Measurements from ENCODE around the gene DSN1. TPM values are rescaled to one million over a fixed set of nuclear protein-coding genes. Genes with fewer than 3 reads are reported as not detected.
"Not testable (repeated sequence)": the region's sequence is repeated elsewhere in the genome, so short reads cannot be mapped to it uniquely, and the experiment has no call there.

Gene DSN1
- total RNA-seq, 2 donors from 2014 or later: 1.8 to 5.6 TPM

GRCh38 chr20:36805396-36805795 lies 31.8 kb upstream of the DSN1 start:
- ATAC-seq: no peak
- peaks cover 4 to 9% of the 10 kb centered on the region in 2 donors for H3K36me3 ChIP-seq (replicated peaks in 1 of 2; ENCODE audit: insufficient read depth in 1 of 2, low read depth in 2 of 2)

GRCh38 chr20:36804425-36804824 lies 30.9 kb upstream of the DSN1 start:
- no peak for DNase-seq
- 92% methylated on average over 5 to 7 of the region's 7 CpGs for WGBS, 2 donors

More at GRCh38 chr20:36805396-36805795, 31.8 kb upstream of the DSN1 start:
- 89 to 94% methylated on average over 1 of the region's 1 CpG for WGBS, 2 donors
- intact Hi-C loops (cut with DNase I): no loop called here
- Histone ChIP-seq H3K27me3 (no peaks in the 10 kb centered on the region), H3K4me1 (no peaks in the 10 kb centered on the region), H3K27ac (no peak overlapping the region), H3K9me3 (no peaks in the 10 kb centered on the region), H3K4me3 (no peak overlapping the region)
- no peak for TF ChIP-seq CTCF (IDR thresholded peaks at IDR 0.05)
- TF ChIP-seq POLR2A (IDR thresholded peaks at IDR 0.05): no peak
- DNase-seq: no peak

GRCh38 chr20:36802326-36803222 lies 29.0 kb upstream of the DSN1 start:
- intact Hi-C loops (cut with DNase I): no loop called here
- WGBS, 2 donors: 95 to 96% methylated on average over 14 of the region's 14 CpGs
- ATAC-seq (no peak), DNase-seq (no peak)
- H3K4me3 ChIP-seq: no peak overlapping the region
- H3K36me3 ChIP-seq (replicated peaks in 1 of 2; ENCODE audit: insufficient read depth in 1 of 2, low read depth in 2 of 2): peaks cover 4 to 13% of the 10 kb centered on the region in 2 donors
- no peak for TF ChIP-seq POLR2A (IDR thresholded peaks at IDR 0.05)
- TF ChIP-seq CTCF (IDR thresholded peaks at IDR 0.05): no peak
- H3K27ac ChIP-seq: no peak overlapping the region
- no peaks in the 10 kb centered on the region for H3K27me3 ChIP-seq
- no peaks in the 10 kb centered on the region for H3K9me3 ChIP-seq
- H3K4me1 ChIP-seq: no peaks in the 10 kb centered on the region

More at GRCh38 chr20:36804425-36804824, 30.9 kb upstream of the DSN1 start:
- Histone ChIP-seq H3K4me1 (no peaks in the 10 kb centered on the region), H3K9me3 (no peaks in the 10 kb centered on the region), H3K4me3 (no peak overlapping the region), H3K27me3 (no peaks in the 10 kb centered on the region), H3K27ac (no peak overlapping the region), H3K36me3 (replicated peaks in 1 of 2; ENCODE audit: insufficient read depth in 1 of 2, low read depth in 2 of 2) (peaks cover 4 to 9% of the 10 kb centered on the region in 2 donors)
- intact Hi-C loops (cut with DNase I): no loop called here
- no peak for TF ChIP-seq CTCF (IDR thresholded peaks at IDR 0.05)
- TF ChIP-seq POLR2A (IDR thresholded peaks at IDR 0.05): no peak
- no peak for ATAC-seq

GRCh38 chr20:36800410-36800809 lies 26.8 kb upstream of the DSN1 start:
- no peak overlapping the region for H3K4me3 ChIP-seq
- H3K4me1 ChIP-seq: no peaks in the 10 kb centered on the region
- H3K27ac ChIP-seq: no peak overlapping the region
- intact Hi-C loops (cut with DNase I): no loop called here
- peaks cover 4 to 24% of the 10 kb centered on the region in 2 donors for H3K36me3 ChIP-seq (replicated peaks in 1 of 2; ENCODE audit: insufficient read depth in 1 of 2, low read depth in 2 of 2)
- ATAC-seq (no peak), DNase-seq (no peak)
- WGBS, 2 donors: 67 to 88% methylated on average over 1 of the region's 1 CpG
- H3K9me3 ChIP-seq: no peaks in the 10 kb centered on the region
- TF ChIP-seq CTCF (IDR thresholded peaks at IDR 0.05) (no peak), POLR2A (IDR thresholded peaks at IDR 0.05) (no peak)
- no peaks in the 10 kb centered on the region for H3K27me3 ChIP-seq

GRCh38 chr20:36799313-36799712 lies 25.8 kb upstream of the DSN1 start:
- peaks cover 4 to 19% of the 10 kb centered on the region in 2 donors for H3K36me3 ChIP-seq (replicated peaks in 1 of 2; ENCODE audit: insufficient read depth in 1 of 2, low read depth in 2 of 2)
- H3K9me3 ChIP-seq; H3K27me3 ChIP-seq; intact Hi-C loops (cut with DNase I); H3K27ac ChIP-seq; H3K4me1 ChIP-seq; ATAC-seq; DNase-seq; H3K4me3 ChIP-seq: not testable (repeated sequence)
- 94% methylated on average over 10 of the region's 10 CpGs for WGBS, 2 donors

All from body of pancreas (tissue), 4 donors.